SJSA1 (cell line): Measurements from ENCODE around the gene BRINP1. TPM values are rescaled to one million over a fixed set of nuclear protein-coding genes. Genes with fewer than 3 reads are reported as not detected.

ENCODE experiments used
- DNase-seq, 2 experiments: peaks; one replicate each; pipeline ENCODE4 v3.0.0-alpha.2; 2015 to 2020; ENCODE audit warnings: low spot score in 2 of 2, low read depth in 1 of 2
- H3K27ac ChIP-seq: fragments of 250-450 bp; sonication (Bioruptor Pico); 2 replicates; pipeline ENCODE4 v1.5.1; 2020; ENCODE audit warnings: mild to moderate bottlenecking, moderate library complexity
- H3K27me3 ChIP-seq: fragments of 250-450 bp; sonication (Bioruptor Pico); replicated peaks from 2 replicates; pipeline ENCODE4 v1.5.1; 2020; ENCODE audit warnings: mild to moderate bottlenecking, moderate library complexity
- H3K36me3 ChIP-seq: fragments of 250-450 bp; sonication (Bioruptor Pico); 2 replicates; pipeline ENCODE4 v1.5.1; 2020; ENCODE audit warnings: mild to moderate bottlenecking
- H3K4me1 ChIP-seq: fragments of 250-450 bp; sonication (Bioruptor Pico); replicated peaks from 2 replicates; pipeline ENCODE4 v1.6.1; 2021; ENCODE audit warnings: mild to moderate bottlenecking
- H3K4me3 ChIP-seq: fragments of 250-450 bp; sonication (Bioruptor Pico); 2 replicates; pipeline ENCODE4 v1.5.1; 2020; ENCODE audit warnings: mild to moderate bottlenecking
- H3K9me3 ChIP-seq: fragments of 250-450 bp; sonication (Bioruptor Pico); replicated peaks from 2 replicates; pipeline ENCODE4 v1.5.1; 2020; ENCODE audit warnings: mild to moderate bottlenecking
- total RNA-seq: library from RNA; depleted of rRNA; stranded (reverse); fragments of >200 nt; shearing (Covaris generic); gene quantifications from 2 replicates; pipeline ENCODE4 v1.2.3, GENCODE V29; 2014

The BRINP1 gene
- total RNA-seq, 1 experiment from 2014 or later: not detected

GRCh38 chr9:119153402-119153801 is 215.8 kb downstream of the BRINP1 start:
- no peaks in the 10 kb centered on the region for H3K4me1 ChIP-seq
- H3K4me3 ChIP-seq: no peak overlapping the region
- no peaks in the 10 kb centered on the region for H3K36me3 ChIP-seq
- DNase-seq: no peak
- no peak overlapping the region for H3K27ac ChIP-seq
- no peaks in the 10 kb centered on the region for H3K27me3 ChIP-seq
- 0 out of 2 replicates have a peak, but pooled peaks cover 2% of the 10 kb centered on the region for H3K9me3 ChIP-seq

GRCh38 chr9:119148855-119149254 is 220.4 kb downstream of the BRINP1 start:
- no peak for DNase-seq
- Histone ChIP-seq H3K27me3 (no peaks in the 10 kb centered on the region), H3K27ac (no peak overlapping the region), H3K4me3 (no peak overlapping the region), H3K4me1 (no peaks in the 10 kb centered on the region), H3K36me3 (no peaks in the 10 kb centered on the region), H3K9me3 (0 out of 2 replicates have a peak, but pooled peaks cover 2% of the 10 kb centered on the region)

DNA sequence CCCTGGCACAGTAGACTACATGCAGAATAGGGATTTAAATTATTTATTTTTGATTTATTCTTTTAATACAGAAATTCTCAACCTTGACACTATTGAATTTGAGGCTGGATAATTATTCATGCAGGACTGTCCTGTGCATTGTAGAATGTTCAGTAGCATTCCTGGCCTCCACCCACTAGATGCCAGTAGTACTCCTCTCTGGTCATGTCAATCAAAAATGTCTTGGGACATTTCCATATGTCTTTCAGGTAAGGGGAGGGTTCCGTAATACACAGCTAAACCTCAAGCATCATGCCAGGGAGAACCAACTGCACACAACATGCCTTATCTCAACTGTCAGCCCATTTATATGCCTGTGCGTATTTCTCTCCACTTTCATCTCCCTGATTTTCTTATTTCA is 231.8 kb downstream of the BRINP1 start:
- H3K4me1 ChIP-seq: no peaks in the 10 kb centered on the region
- DNase-seq: no peak
- no peak overlapping the region for H3K4me3 ChIP-seq
- H3K27ac ChIP-seq: no peak overlapping the region
- no peaks in the 10 kb centered on the region for H3K27me3 ChIP-seq
- no peaks in the 10 kb centered on the region for H3K36me3 ChIP-seq
- no peaks in the 10 kb centered on the region for H3K9me3 ChIP-seq

DNA sequence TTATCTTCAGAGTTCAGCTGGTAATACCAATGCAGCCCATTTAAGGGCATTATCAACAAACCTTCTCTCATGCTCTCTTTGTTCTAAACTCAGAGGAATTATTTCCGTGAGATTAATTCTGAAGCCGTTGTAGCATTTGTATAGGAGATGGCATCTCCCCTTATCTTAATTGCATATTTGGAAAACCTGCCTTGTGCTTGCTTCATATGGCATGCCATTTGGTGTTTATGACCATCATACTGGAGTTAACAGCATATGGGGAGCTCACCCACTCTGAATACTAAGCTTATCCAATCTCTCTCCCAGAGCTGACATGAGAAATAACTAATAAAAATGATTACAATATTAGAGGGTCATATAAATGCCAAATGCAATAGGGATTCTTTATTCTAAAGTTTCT is 243.2 kb downstream of the BRINP1 start:
- H3K36me3 ChIP-seq: no peaks in the 10 kb centered on the region
- no peaks in the 10 kb centered on the region for H3K27me3 ChIP-seq
- H3K27ac ChIP-seq: no peak overlapping the region
- DNase-seq: no peak
- H3K4me3 ChIP-seq: no peak overlapping the region
- no peaks in the 10 kb centered on the region for H3K4me1 ChIP-seq
- H3K9me3 ChIP-seq: no peaks in the 10 kb centered on the region

- no peak for DNase-seq
- no peaks in the 10 kb centered on the region for H3K4me1 ChIP-seq
- no peaks in the 10 kb centered on the region for H3K36me3 ChIP-seq
- H3K27ac ChIP-seq: no peak overlapping the region
- no peaks in the 10 kb centered on the region for H3K9me3 ChIP-seq
- no peaks in the 10 kb centered on the region for H3K27me3 ChIP-seq
- no peak overlapping the region for H3K4me3 ChIP-seq
Observed at GRCh38 chr9:119121899-119122298, 247.3 kb downstream of the BRINP1 start.

DNA sequence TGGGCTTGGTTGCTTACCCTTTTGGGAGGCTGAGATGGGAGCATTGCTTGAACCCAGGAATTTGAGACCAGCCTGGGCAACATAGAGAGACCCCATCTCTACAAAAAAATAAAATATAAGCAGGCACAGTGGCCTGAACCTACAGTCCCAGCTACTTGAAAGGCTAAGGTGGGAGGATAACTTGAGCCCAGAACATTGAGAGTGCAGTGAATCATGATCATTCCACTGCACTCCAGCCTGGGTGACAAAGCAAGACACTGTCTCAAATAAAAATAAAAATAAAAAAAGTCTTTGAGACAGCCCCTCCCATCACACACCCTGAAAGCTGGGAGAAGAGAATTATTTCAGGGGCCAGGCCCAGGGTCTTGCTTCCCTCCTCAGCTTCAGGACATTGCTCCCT is 251.8 kb downstream of the BRINP1 start:
- Histone ChIP-seq H3K27me3 (no peaks in the 10 kb centered on the region), H3K36me3 (no peaks in the 10 kb centered on the region), H3K4me1 (no peaks in the 10 kb centered on the region), H3K4me3 (no peak overlapping the region), H3K27ac (no peak overlapping the region), H3K9me3 (no peaks in the 10 kb centered on the region; the same call in 1 of the 2 replicates)
- DNase-seq: no peak
